Stimulated activated CD4-positive, alpha-beta T cell treated with anti-CD3 and anti-CD28 coated beads, Interleukin-4, amount 100 ng/mL, for 1 hour (primary cell): Measurements from ENCODE around the gene TNNT3.

Experiments used
- DNase-seq: peaks from one replicate; pipeline ENCODE4 v3.0.0-alpha.2; 2020

The TNNT3 gene

DNA sequence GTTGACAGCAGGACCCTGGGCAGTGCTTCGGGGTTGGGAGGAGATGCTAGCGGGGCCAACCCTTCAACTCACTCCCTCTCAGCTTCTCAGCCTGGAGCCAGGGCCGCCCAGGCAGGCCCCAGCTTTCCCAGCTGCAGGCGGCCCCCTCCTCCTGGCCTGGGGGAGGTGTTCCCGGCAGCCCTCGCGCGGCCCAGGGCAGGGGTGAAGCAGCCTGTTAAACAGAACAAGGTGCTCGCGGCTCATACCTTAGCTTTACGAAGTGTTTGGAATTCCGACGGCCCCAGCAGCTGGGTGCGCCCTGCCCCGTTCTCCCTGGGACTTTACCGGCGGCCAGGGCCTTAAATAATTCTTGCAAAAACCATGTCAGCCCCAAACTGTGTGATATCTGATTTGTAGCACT lies 44.8 kb downstream of the TNNT3 start:
- no peak for DNase-seq

DNA sequence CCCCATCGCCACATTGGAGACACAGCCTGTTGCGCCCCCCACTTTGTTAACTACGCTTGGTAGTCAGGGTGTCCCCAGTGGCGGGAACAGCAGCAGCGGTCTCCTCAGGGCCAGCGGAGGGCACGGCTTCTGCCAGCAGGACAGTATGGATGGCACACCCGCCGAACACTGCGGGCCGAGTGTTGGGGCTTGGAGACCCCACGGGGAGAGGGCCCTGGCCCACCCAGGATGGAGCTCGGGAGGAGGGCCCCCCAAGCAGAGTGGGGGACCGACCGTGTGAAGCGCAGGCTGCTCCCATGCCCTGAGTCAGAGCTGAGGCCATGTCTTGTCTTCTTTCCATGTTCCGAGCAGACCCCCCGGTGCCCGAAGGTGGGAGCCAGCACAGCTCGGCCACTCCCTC lies 45.5 kb downstream of the TNNT3 start:
- DNase-seq: no peak

DNA sequence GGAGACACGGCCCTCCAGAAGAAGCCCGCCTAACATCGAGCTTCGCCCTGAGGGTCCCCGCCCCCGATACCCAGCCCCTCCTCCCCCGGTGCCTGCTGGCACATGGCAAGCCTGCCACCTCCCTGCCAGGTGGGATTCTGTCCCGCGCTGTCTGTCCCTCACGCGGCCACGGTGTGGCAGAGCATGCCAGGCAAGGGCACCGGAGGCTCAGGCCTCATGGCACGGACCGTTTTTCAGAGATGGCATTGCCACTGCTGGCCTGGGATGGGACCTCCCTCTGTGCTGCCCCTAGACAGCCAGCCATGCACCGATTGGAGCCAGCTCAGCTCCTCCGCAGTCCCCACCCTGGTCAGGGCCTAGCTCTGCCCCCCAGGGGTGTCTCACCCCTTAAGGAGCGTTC lies 47.0 kb downstream of the TNNT3 start:
- DNase-seq: no peak

DNA sequence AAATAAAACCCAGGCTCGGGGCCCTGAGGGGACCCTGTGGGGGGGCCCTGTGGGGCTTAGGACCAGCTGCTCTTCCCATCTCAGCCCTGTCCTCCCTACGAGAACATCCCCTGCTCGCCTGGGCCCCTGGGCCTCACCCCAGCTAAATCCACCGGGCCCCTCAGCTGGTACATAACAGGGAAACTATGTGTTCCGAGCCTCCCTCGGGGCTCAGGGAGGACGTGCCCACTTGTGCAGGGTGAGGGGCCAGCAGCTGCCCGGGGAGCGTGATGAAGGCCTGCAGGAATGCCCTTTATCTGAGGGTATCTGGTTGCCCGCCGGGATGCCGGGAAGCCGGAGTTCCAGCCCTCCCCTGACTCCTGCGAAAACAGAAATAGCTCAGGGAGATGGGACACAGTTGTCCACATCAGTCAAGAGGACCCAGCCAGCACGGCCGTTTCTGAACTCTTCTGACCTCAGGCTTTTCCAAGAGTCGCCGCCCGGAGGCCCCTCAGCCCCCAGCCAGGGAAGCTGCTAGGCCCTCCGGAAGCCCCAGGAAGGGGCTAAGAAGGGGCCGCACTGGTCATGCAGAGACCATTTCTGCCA lies 48.2 kb downstream of the TNNT3 start:
- no peak for DNase-seq

DNA sequence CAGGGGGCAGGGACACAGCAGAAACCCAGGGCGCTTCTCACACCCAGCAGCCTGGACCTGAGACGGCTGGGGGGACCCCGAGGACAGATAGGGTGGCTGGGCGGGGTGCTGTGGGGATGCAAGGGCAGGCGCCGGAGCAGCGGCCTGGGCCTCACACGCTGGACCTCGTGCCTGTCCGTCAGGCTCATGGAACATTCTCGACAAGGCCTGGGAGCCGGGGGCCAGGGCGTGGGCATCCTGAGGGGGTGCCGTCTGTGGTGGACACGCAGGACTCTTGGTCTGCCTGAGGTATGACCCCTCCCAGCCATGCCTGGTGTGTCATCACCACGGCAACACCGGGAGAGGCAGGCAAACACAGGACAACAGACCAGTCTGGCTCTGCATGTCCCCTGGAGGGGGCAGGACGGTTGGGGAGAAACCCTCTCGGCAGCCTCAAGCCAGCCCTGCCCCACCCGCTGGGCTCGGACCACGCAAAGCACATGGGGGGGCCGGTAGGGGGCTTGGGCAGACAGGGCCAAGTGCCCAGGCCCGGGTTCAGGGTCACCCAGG lies 49.0 kb downstream of the TNNT3 start:
- DNase-seq: no peak

DNA sequence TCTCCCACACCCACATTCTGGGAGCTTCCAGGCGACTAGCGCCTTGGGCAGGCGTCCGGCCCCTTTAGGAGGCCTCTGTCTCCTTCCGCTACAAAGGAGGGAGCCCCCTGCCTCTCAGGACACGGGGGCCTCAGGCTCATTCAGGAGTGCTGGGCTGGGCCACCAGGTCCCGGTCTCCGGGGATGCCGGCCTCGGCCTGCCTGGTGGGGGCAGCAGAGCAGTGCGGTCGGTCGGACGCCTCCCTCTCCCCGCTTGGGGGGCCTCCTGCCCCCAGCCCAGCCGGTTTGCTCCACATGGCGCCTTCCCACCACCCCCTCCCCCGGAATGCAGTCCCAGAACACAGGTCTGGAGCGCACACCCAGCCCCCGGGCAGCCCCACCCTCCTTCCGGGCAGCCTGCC lies 49.5 kb downstream of the TNNT3 start:
- no peak for DNase-seq

DNA sequence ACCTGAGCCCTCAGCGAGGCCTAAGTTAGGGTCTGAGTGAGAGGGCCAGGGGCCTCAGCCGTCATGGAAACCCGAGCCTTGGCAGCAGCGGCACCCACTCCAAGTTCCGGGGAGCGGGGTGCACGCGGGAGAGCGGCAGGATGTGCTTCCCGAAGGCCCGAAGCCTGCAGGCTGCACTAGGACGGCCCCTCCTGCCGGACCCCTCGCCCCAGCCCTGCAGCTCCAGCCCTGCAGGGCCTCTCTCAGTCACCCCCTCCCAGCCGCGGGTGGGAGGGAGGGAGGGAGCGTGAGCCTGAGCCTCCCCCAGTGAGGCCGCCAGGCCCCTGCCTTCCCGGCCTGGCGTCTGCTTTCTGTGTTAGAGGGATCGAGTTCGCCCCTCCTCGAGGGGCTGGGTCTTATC lies 50.3 kb downstream of the TNNT3 start:
- no peak for DNase-seq

DNA sequence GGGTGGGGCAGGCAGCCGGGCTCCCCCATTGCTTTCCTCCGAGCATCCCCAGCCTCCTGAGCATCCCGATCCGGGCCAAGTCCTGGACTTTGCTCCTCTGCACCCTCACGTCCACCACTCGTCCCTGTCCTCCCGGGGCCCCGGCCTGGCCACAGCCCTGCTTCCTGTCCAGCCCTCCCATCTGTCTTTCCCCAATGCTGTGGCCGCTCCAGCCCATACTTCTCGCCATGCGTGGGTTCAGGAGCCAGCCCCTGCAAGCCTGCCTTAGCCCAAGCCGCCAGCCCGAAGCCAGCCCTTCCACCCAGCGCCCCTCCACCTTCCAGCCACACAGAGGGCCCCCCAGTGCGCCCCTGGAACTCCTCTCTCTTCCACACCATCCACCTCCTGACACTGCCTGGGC lies 51.5 kb downstream of the TNNT3 start:
- no peak for DNase-seq

DNA sequence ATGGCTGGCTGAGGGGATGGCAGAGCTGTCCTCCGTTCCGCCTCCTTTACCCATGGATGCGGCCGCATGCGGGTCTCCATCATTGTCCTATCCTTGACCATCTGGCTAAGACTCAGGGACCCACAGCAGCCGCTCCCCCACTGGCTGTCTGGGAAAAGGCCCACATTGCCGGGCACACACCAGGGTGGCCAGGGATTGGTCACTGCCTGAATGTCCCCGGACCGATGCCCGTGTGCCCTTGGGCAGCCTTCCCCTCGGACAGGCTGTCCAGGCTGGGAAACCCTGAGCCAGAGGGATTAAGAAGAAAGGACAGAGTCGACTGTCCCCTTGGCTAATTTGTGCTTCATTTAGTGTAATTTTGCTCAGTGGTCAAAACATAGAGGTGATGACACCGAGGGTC lies 55.7 kb downstream of the TNNT3 start:
- no peak for DNase-seq

DNA sequence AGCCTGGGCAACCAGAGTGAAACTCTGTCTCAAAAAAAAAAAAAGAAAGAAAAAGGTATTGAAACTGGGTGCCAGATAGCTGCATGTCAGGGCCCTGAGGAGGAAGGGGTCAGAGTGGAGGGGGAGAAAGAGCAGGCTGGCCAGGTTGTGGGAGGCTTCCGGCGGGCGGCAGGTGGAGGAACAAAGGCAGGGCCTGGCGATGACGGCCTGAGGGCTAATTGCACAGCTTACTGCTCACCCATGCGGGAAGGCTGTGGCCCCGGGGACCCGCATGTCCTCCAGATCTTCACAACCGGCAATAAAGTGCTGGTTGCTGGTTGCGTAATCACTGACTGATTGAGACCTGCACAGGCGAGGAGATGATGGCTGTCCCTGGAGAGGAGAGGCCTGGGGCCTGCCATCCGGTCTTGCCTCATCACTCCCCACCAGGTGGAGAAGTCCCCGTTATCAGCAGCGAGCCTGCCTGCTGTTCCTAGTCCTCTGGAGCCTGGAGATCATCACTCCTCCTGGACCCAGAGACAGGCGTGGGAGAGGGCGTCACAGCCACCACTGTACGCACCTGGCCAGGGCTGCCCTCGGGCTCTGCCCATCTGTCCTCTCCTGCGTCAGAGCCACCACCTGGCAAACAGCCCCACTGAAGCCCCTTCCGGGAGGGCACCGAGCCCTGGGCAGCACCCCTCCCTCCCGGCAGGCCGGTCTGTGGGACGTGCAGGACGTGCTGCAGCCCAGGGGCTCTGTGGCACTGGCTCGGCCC lies 59.4 kb downstream of the TNNT3 start:
- DNase-seq: no peak

DNA sequence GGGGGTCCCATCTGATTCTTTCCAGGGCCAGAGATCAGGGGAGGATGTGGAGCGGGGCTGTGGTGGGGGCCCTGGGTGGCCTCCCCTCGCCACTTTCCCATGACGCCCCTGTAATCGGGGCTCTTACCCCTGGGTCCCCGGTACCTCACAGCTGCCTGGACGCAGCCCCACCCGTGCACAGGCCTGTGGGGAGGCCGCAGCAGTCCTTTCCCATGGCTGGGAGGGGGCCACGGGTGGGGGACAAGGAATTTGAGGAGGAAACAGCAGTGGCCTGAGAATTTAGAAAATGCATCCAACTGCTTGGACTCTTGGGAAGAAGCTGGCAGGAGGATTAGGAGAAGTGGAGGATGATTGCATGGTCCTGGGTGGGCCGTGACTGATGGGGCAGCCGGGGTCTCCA lies 60.1 kb downstream of the TNNT3 start:
- DNase-seq: no peak

DNA sequence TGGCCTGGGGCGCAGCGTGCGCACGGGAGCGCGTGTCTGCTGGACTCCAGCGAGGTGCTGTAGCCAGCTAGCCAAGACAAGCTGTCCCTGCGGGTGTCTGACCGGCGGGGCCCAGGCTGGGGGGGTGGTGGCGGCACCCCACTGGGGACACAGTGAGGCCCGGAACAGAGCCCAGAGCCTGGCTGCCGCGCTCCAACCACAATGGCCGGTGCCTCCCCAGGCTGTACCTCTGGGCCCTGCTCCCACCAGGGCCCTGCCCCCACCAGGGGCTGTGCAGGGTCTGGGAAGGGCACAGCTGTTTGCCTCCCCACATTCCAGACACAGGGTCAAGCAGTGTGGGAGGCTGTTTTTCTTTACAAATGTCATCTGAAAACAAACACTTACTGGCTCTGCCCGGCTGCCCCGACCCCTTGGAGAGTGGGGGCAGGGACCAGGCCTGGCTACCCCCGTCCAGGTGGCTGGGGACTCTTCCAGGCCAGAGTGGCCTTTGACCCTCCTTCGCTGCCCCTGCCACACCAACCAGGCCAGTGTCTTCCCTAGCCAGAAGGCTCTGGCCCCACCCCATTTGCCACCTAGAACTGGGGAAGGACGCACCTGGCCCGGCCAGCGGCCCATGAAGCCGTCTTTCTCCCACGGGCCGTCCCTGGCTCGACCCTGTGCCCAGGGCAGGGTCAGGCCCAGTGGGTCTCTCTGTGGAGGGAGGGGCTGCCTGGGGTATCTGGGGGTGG lies 63.5 kb downstream of the TNNT3 start:
- no peak for DNase-seq

DNA sequence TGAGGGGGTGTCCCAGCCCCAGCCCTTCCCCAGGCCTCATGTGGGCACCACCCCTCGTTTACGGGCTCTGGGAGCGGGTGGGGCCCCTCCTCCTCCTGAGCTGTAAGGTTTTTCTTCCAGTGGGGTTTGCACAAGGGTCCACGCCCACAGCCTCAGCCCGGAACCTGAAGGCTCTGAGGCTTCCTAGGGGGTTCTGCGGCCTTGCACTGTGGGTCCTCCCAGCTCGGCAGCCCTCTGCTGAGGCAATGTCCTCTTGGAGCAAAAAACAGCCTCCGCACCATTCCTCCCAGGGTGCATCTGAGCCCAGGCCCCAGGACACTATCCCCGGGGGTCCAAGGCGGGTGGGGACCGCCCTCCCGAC lies 64.1 kb downstream of the TNNT3 start:
- DNase-seq: no peak

DNA sequence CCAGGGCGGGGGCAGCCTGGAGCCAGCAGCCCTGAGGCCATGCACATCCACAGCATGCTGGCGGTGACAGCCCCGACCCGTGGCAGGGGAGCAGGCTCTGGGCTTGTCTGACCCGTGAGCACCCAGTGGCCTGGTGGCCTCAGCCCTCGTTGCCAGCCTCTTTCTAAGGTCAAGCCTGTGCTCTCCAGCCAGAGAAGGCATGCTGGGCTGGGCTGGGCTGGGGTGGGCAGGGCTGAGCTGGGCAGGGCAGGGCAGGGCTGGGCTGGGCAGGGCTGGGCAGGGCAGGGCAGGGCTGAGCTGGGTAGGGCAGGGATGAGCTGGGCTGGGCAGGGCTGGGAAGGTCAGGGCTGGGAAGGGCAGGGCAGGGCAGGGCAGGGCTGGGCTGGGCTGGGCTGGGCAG lies 67.5 kb downstream of the TNNT3 start:
- DNase-seq: no peak

DNA sequence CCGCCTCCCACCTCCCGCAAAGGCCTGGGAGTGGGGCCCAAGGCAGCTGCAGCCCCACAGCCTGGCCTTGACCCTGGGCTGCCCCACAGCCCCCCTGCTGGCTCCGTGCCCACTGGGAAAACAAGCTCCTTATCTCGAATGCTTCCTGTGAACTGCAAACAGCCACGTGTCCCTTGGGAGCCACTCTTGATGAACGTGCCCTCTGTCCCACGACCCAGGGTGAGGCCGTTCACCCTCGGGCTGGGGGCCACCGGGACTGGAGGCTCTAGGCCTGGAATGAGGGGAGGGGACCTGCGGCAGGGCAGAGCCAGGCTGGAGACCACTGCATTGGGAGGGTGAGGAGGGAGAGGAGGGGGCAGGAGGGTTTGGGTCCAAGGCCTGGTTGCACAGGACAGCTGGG lies 68.7 kb downstream of the TNNT3 start:
- no peak for DNase-seq
